Umbilical cord (tissue), 2 donors: ENCODE measurements around the gene CXADR. TPM values are rescaled to one million over a fixed set of nuclear protein-coding genes. Genes with fewer than 3 reads are reported as not detected.

Experiments used
- DNase-seq: peaks from one replicate; pipeline ENCODE4 v3.0.0-alpha.2; 2015; ENCODE audit warnings: low spot score
- total RNA-seq: library from RNA; depleted of rRNA; stranded (reverse); fragments of >200 nt; gene quantifications from one replicate; pipeline ENCODE4 v1.2.3, GENCODE V29; 2014; ENCODE audit warnings: low replicate concordance; ENCODE audit not compliant: insufficient read depth

The CXADR gene
- total RNA-seq, 1 donor from 2014 or later, result 26.7 TPM

- DNase-seq, result no peak
Observed at GRCh38 chr21:17539743-17540341, 27.0 kb downstream of the CXADR start.

GRCh38 chr21:17540530-17540929 lies 27.7 kb downstream of the CXADR start:
- no peak for DNase-seq

- peak; percentile 93 for DNase-seq
Observed at GRCh38 chr21:17542371-17543011, 29.6 kb downstream of the CXADR start.

DNA sequence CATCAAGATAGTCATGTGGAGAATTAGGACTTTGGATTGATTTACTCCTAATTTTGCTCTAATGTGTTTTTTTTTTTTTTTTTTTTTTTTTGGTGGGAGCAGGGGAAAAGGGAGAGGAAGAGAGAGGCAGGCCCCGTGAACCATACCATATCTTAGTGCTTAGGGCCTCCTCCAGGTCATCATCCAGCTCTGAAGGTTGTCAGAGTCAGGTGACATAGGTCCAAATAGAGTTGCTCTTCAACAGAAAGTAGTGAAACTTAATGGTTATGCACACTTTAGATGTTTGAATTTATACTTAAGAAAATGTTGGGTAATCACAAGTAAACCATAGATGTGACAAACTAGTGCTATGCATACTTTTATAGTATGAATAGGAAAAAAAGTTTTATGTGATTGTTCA lies 32.2 kb downstream of the CXADR start:
- no peak for DNase-seq

DNA sequence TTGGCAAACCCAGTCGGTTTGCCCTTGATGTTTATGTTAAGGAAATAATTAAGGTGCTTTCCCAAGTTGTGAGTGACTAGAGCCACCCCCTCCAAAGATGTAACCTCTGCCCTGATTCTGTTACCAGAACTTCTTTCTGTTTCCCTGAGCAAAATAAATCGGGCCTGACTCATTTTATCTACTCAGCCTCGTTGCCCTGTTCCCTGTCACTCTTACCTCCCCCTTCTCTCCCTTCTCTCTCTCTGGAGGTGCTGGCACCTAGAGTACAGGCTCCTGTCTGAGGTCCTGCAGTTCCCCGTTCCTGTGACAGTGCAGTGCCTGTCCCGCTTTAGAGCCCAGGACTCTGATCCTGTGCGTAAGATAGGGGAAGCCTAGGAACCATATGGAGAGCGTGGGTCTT lies 35.4 kb downstream of the CXADR start:
- no peak for DNase-seq

DNA sequence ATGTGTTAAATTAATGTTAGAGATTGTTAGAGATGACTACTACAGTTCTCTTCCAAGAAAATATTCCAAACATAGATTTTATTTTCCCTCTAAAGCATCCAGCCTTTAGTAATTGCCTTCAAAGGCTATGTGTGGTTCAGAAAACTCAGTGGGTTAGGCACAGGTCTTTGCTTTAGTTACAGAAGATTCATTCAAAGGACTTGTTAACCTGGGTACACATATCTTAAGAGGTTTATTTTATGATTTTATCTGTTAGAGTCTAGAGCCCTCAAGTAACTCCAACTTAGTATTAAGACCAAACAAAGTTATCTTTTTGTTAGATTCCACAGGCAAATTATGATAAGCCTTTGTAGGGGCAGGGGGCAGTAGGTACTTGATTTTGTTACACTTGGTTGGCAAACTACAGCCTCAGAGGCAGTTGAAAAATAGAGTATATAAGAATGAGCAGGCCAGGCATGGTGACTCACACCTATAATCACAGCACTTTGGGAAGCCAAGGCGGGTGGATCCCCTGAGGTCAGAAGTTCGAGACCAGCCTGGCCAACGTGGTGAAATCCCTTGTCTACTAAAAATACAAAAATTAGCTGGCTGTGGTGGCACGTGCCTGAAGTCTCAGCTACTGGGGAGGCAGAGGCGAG lies 37.9 kb downstream of the CXADR start:
- no peak for DNase-seq

DNA sequence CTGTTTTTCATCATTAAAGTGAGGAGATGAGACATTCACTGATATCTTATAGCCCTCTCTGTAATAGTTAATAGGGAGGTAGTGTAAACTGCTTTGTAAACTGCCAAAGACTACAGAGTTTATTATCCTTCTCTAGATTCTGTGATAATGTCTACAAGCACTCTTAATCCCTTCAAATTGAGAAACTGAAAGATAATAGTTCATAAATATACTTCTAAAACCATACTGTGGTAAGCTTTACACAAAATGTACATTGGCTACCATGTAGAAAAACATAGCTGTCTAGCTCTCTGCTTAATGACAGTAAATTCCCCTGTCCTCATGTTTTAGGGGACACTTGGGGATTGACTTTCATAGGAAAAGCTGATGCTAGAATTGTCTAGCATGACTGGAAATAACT lies 39.6 kb downstream of the CXADR start:
- DNase-seq, result peak; percentile 9

GRCh38 chr21:17554120-17554519 lies 41.3 kb downstream of the CXADR start:
- no peak for DNase-seq

- DNase-seq, result no peak
Observed at GRCh38 chr21:17554679-17555465, 42.0 kb downstream of the CXADR start.

DNA sequence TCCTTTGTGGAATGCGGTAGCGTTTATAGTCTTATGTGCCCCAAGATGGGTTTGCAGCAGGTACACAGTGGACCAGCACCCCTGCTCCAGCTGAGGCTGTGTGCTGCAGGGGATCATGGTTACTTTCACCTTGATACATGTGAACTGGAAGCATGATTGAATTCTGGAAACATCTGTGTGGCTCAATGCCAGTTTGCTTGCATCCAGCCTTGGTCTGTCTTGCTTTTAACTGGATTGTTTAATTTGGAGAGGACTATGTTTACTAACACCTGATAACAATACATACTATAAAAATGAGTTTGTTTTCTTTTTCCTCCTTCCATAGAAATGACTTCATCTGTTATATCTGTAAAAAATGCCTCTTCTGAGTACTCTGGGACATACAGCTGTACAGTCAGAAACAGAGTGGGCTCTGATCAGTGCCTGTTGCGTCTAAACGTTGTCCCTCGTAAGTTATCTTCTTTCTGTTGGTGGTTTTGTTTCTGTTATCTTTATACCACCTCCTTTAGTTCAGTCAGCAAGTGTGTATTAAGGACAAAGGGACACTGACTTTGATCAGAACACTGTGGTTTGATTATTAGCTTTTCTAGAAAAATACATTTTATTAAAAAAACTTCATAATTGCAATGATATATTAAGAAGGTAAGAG lies 47.7 kb downstream of the CXADR start:
- DNase-seq, result no peak

- no peak for DNase-seq
Observed at GRCh38 chr21:17570786-17571185, 57.9 kb downstream of the CXADR start.

GRCh38 chr21:17572431-17572830 lies 59.6 kb downstream of the CXADR start:
- no peak for DNase-seq

DNA sequence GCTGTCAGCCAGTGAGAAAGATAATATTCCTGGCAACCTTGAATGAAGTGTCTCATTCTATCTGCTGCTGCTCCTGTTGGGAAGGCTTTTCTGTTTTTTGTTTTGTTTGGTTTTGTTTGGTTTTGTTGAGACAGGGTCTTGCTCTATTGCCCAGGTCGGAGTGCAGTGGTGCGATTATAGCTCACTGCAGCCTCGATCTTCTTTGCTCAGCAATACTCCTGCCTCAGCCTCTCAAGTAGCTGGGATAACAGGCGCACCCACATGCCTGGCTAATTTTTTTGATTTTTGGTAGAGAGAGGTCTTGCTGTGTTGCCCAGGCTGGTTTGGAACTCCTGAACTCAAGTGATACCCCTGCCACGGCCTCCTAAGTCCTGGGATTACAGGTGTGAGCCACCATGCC lies 62.2 kb downstream of the CXADR start:
- DNase-seq, result no peak

- DNase-seq, result no peak
Observed at GRCh38 chr21:17576080-17576835, 63.4 kb downstream of the CXADR start.

GRCh38 chr21:17577701-17578100 lies 64.9 kb downstream of the CXADR start:
- DNase-seq, result no peak

DNA sequence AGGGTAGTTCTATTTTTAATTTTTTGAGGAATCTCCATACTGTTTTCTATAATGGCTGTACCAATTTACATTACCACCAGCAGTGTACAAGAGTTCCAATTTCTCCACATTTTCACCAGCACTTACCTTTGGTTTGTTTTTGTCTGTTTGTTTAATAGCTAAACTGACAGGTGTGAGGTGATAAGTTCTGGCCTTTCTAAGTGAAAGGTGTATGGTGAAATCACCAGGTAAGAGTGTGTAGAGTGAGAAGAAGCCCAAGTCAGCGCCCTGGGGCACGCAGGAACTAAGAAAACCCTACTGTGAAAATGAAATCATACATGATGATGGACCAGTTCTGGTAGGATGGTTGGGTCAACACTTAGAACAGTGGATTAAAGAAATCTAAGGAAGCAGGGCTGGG lies 65.3 kb downstream of the CXADR start:
- no peak for DNase-seq

DNA sequence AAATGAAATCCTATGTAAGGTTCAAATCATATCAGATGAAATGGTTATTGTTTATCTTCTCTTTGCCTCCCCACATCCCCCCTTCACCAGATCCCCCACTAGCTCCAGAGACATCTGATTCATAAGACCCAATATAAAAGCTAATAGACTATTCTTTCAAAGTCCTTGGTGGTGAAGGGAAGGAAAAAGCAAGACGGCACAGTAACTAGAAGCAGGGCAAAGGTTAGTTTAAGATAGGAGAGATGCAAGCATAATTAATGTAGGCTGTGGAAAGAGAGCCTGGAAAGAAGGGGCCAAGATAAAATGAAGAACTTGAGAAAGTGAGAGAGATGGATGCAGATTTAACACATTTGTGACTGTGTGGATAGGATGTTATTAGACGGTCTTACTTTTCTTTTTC lies 66.0 kb downstream of the CXADR start:
- no peak for DNase-seq

- DNase-seq, result no peak
Observed at GRCh38 chr21:17580319-17580718, 67.5 kb downstream of the CXADR start.

DNA sequence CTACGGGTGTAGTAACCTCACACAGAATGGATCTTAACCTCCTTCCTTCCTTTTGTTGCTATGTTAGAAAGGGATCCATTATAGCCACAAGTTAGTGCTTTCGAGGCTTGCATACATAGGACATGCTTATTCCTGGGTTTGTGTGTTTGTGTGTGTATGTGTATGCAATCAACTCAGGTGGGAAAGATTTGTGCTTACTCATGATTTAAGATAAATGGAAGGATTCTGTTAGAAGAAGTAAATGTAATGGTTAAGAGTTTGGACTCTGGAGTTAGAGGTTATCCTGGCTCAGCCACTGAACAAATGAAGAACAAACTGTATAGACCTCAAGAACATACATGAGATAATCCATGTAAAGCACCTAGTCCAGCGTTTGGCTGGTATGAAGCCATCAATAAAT lies 71.1 kb downstream of the CXADR start:
- no peak for DNase-seq

- peak; percentile 72 for DNase-seq
Observed at GRCh38 chr21:17585875-17586450, 73.1 kb downstream of the CXADR start.

DNA sequence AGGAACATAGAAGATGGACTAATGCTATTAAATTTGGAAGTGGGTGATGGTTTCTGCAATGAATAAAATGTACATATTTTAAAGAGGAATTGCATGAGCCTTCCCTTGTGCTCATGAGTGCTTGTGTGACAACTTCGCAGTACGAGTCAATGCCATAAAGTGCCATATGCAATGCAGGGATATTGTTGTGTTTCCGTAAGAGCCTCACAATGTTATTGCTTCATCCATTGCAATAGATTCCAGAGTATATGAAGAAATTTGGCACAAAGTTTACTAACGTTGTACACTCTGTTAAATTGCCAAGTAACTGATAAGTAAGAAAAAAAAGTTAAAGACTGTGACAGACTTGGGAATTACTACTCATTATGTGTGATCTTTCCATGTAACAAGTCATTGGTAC lies 77.6 kb downstream of the CXADR start:
- DNase-seq, result no peak
